Measurements from ENCODE around the gene UPK1A. TPM values are rescaled to one million over a fixed set of nuclear protein-coding genes. Genes with fewer than 3 reads are reported as not detected.

Gene UPK1A
- total RNA-seq, 2 donors from 2014 or later, result not detected

GRCh38 chr19:35702223-35703012 lies 36.1 kb downstream of the UPK1A start:
- Histone ChIP-seq H3K27me3 (no peaks in the 10 kb centered on the region), H3K9me3 (no peaks in the 10 kb centered on the region), H3K36me3 (replicated peaks in 1 of 2; ENCODE audit: insufficient read depth in 1 of 2, low read depth in 2 of 2) (no peaks in the 10 kb centered on the region), H3K27ac (peak overlapping the region; percentile 81 to 95 (median 86)), H3K4me3 (peak overlapping the region; percentile 1 to 15), H3K4me1 (peaks cover 15% of the 10 kb centered on the region)
- ATAC-seq (peak; percentile 97), DNase-seq (peak; percentile 95 to 99 (median 98))
- intact Hi-C loops (cut with DNase I), result no loop called here
- peak; percentile 58 to 83 (median 72) for TF ChIP-seq POLR2A (IDR thresholded peaks at IDR 0.05)
- TF ChIP-seq, protein P1, sequence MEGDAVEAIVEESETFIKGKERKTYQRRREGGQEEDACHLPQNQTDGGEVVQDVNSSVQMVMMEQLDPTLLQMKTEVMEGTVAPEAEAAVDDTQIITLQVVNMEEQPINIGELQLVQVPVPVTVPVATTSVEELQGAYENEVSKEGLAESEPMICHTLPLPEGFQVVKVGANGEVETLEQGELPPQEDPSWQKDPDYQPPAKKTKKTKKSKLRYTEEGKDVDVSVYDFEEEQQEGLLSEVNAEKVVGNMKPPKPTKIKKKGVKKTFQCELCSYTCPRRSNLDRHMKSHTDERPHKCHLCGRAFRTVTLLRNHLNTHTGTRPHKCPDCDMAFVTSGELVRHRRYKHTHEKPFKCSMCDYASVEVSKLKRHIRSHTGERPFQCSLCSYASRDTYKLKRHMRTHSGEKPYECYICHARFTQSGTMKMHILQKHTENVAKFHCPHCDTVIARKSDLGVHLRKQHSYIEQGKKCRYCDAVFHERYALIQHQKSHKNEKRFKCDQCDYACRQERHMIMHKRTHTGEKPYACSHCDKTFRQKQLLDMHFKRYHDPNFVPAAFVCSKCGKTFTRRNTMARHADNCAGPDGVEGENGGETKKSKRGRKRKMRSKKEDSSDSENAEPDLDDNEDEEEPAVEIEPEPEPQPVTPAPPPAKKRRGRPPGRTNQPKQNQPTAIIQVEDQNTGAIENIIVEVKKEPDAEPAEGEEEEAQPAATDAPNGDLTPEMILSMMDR (IDR thresholded peaks at IDR 0.05), result peak in 1 of 7 experiments; percentile 11
- 1% methylated on average over 49 of the region's 50 CpGs; no CpG with 5 or more reads in 1 of the 2 donors for WGBS, 2 donors

GRCh38 chr19:35703343-35703742 lies 37.0 kb downstream of the UPK1A start:
- 27 to 44% methylated on average over 6 to 9 of the region's 9 CpGs for WGBS, 2 donors
- ATAC-seq (peak; percentile 72), DNase-seq (peak; percentile 75 to 85 (median 84))
- TF ChIP-seq, protein P1 (IDR thresholded peaks at IDR 0.05), result no peak
- TF ChIP-seq POLR2A (IDR thresholded peaks at IDR 0.05), result no peak
- Histone ChIP-seq H3K9me3 (no peaks in the 10 kb centered on the region), H3K4me1 (peaks cover 15% of the 10 kb centered on the region), H3K4me3 (no peak overlapping the region), H3K27me3 (no peaks in the 10 kb centered on the region), H3K36me3 (replicated peaks in 1 of 2; ENCODE audit: insufficient read depth in 1 of 2, low read depth in 2 of 2) (no peaks in the 10 kb centered on the region), H3K27ac (peak overlapping the region; percentile 81 to 95 (median 86))
- intact Hi-C loops (cut with DNase I), result no loop called here

- no peak for TF ChIP-seq POLR2A (IDR thresholded peaks at IDR 0.05)
- TF ChIP-seq, protein P1 (IDR thresholded peaks at IDR 0.05), result no peak
- Histone ChIP-seq H3K9me3 (no peaks in the 10 kb centered on the region), H3K27ac (peak within 1 kb of the TSS in 3 of 4 donors; percentile 81 to 89 (median 82)), H3K4me1 (peaks cover 15% of the 10 kb centered on the region), H3K4me3 (no peak within 1 kb of the TSS), H3K36me3 (replicated peaks in 1 of 2; ENCODE audit: insufficient read depth in 1 of 2, low read depth in 2 of 2) (no peaks in the 10 kb centered on the region), H3K27me3 (no peaks in the 10 kb centered on the region)
- DNase-seq (peak in 1 of 4 donors; percentile 28), ATAC-seq (no peak)
- 66 to 70% methylated on average over 4 to 24 of the region's 24 CpGs for WGBS, 2 donors
- intact Hi-C loops (cut with DNase I), result no loop called here
Measured at GRCh38 chr19:35704218-35704617, 37.9 kb downstream of the UPK1A start, which contains the start of gene ZBTB32. Gene ZBTB32 (plus strand): TSS chr19:35704558. CDS start chr19:35714627, 10,069 bp downstream.

DNA sequence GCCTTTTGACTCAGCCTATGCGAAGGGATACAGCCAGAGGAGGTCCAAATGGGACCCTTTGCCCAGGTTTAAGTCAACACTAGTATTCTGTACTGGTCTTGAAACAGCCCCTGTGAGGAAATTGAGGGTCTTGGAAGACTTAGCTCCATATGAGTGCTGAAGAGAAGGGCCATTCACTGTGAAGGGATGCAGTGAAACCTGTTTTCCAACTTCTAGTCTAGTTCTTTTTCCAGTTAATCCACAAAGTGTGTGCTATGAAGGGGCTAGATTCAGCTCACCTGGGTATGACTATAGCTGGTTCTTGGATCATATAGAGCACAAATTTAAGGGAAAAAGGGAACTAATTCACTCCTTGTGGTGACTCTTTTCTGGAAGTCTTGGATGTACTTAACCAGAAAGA lies 42.1 kb downstream of the UPK1A start:
- TF ChIP-seq POLR2A (IDR thresholded peaks at IDR 0.05), result no peak
- TF ChIP-seq, protein P1 (IDR thresholded peaks at IDR 0.05), result no peak
- H3K27me3 ChIP-seq, result no peaks in the 10 kb centered on the region
- DNase-seq (no peak), ATAC-seq (no peak)
- intact Hi-C loops (cut with DNase I), result no loop called here
- H3K36me3 ChIP-seq (replicated peaks in 1 of 2; ENCODE audit: insufficient read depth in 1 of 2, low read depth in 2 of 2), result no peaks in the 10 kb centered on the region
- H3K27ac ChIP-seq, result no peak overlapping the region
- WGBS, 2 donors, result 100% methylated on average over 1 of the region's 1 CpG; no CpG with 5 or more reads in 1 of the 2 donors
- H3K4me3 ChIP-seq, result no peak overlapping the region
- peaks cover 3% of the 10 kb centered on the region for H3K4me1 ChIP-seq
- H3K9me3 ChIP-seq, result no peaks in the 10 kb centered on the region

Measured in body of pancreas (tissue), 4 donors.